Panc1 (cell line): ENCODE measurements around the gene HPGDS. TPM values are rescaled to one million over a fixed set of nuclear protein-coding genes. Genes with fewer than 3 reads are reported as not detected.
"Not testable (repeated sequence)": the region's sequence is repeated elsewhere in the genome, so short reads cannot be mapped to it uniquely, and the experiment has no call there.

Source experiments
- ATAC-seq: fragments of 200-7000 bp; cut with Tn5 transposase; 2 replicates; pipeline ENCODE4 v1.9.1; 2020; ENCODE audit warnings: mild to moderate bottlenecking, moderate library complexity
- BruUV-seq: library from RNA; stranded (reverse); fragments of 400-500 nt; replicated peaks from 2 replicates; lab custom pipeline; 2021; lab: Mats Ljungman, UMichigan
- CTCF ChIA-PET: fragments of 300-600 bp; sonication (Branson Sonifier 250); formaldehyde crosslinking; loops from one replicate; lab custom pipeline; 2022; ENCODE audit warnings: antibody characterized with exemption; lab: Charles Lee
- POLR2A ChIA-PET: fragments of 300-600 bp; sonication (Branson Sonifier 250); formaldehyde crosslinking; loops from one replicate; lab custom pipeline; 2022; ENCODE audit warnings: antibody characterized with exemption; lab: Charles Lee
- DNase-seq: peaks from one replicate; pipeline ENCODE4 v3.0.0-alpha.2; 2010; ENCODE audit warnings: low read depth, low spot score
- H3K27ac ChIP-seq: 2 replicates; pipeline ENCODE4 v1.5.1; 2011; ENCODE audit warnings: mild to moderate bottlenecking, low read length, inconsistent platforms
- H3K27me3 ChIP-seq: fragments of 200-500 bp; sonication (Bioruptor generic); 2 replicates; pipeline ENCODE4 v1.6.0; 2014; ENCODE audit warnings: low read length, inconsistent platforms; ENCODE audit not compliant: control insufficient read depth, insufficient read depth
- H3K36me3 ChIP-seq: fragments of 200-500 bp; sonication (Bioruptor generic); 2 replicates; pipeline ENCODE4 v1.5.1; 2014; ENCODE audit warnings: inconsistent platforms, mild to moderate bottlenecking, low read length, moderate library complexity; ENCODE audit not compliant: control insufficient read depth, insufficient read depth
- H3K4me1 ChIP-seq: 2 replicates; pipeline ENCODE4 v1.5.1; 2011; ENCODE audit warnings: inconsistent platforms, mild to moderate bottlenecking, low read length, moderate library complexity; ENCODE audit not compliant: control insufficient read depth, insufficient read depth
- H3K4me3 ChIP-seq, 2 experiments: 2 replicates each; pipeline ENCODE4 v1.5.1; 2011 to 2012; ENCODE audit warnings: low read depth in 2 of 2, low read length in 2 of 2, mild to moderate bottlenecking in 2 of 2, inconsistent platforms in 1 of 2, moderate library complexity in 1 of 2
- H3K9me3 ChIP-seq: fragments of 200-500 bp; sonication (Bioruptor generic); 2 replicates; pipeline ENCODE4 v1.5.1; 2014; ENCODE audit warnings: low read depth, mild to moderate bottlenecking, inconsistent platforms, low read length, moderate library complexity; ENCODE audit not compliant: control insufficient read depth, insufficient read depth
- CTCF ChIP-seq: fragments of 450-650 bp; IDR thresholded peaks from 2 replicates; pipeline ENCODE4 v1.5.1; 2017; ENCODE audit warnings: mild to moderate bottlenecking
- POLR2AphosphoS5 ChIP-seq: IDR thresholded peaks from 2 replicates; pipeline ENCODE4 v1.6.1; 2012; ENCODE audit warnings: mild to moderate bottlenecking, low read depth, low read length, moderate library complexity
- REST ChIP-seq, 2 experiments: IDR thresholded peaks; 2 replicates each; pipeline ENCODE4 v1.6.1; 2011 to 2012; ENCODE audit warnings: low read depth in 2 of 2, control low read depth in 1 of 2, low read length in 1 of 2, mild to moderate bottlenecking in 1 of 2, moderate library complexity in 1 of 2; ENCODE audit not compliant: insufficient read depth in 1 of 2
- SIN3A ChIP-seq: IDR thresholded peaks from 2 replicates; pipeline ENCODE4 v1.6.1; 2012; ENCODE audit warnings: low read depth, mild to moderate bottlenecking, low read length, moderate library complexity, borderline replicate concordance; ENCODE audit not compliant: insufficient read depth
- TCF7L2 ChIP-seq: IDR thresholded peaks from 2 replicates; pipeline ENCODE4 v1.6.1; 2011; ENCODE audit warnings: mild to moderate bottlenecking, low read depth, low read length, inconsistent platforms
- in situ Hi-C: cut with HindIII; loops from 2 replicates; pipeline ENCODE4 v1.10.0; 2016; ENCODE audit warnings: low sequenced_read_pairs, low pct_unique_long_range_greater_than_20kb
- intact Hi-C: fragments of 100-400 bp; cut with micrococcal nuclease; formaldehyde crosslinking; loops from one replicate; pipeline ENCODE4 v1.10.0; 2022; ENCODE audit not compliant: unreplicated experiment
- total RNA-seq: library from RNA; stranded (reverse); gene quantifications from one replicate; pipeline ENCODE4 v1.2.1, GENCODE V29; 2021; ENCODE audit not compliant: unreplicated experiment

The HPGDS gene
- total RNA-seq, 1 experiment from 2014 or later, result not detected

GRCh38 chr4:94389595-94390267 is 47.1 kb upstream of the HPGDS start:
- no peak for DNase-seq
- POLR2A ChIA-PET, result no interaction called here
- in situ Hi-C loops, result no loop called here

GRCh38 chr4:94387965-94388364 is 45.3 kb upstream of the HPGDS start:
- H3K4me3 ChIP-seq, H3K27me3 ChIP-seq, H3K27ac ChIP-seq, ATAC-seq, H3K9me3 ChIP-seq, POLR2A ChIA-PET, in situ Hi-C loops, BruUV-seq, H3K4me1 ChIP-seq, CTCF ChIA-PET, H3K36me3 ChIP-seq, DNase-seq: not testable (repeated sequence)
- intact Hi-C loops, result loop anchor here (5.0 kb wide), 1 partner anchor 596 kb away; no protein-coding TSS in a partner anchor

More at GRCh38 chr4:94389595-94390267, 47.1 kb upstream of the HPGDS start:
- Histone ChIP-seq H3K4me3 (no peak overlapping the region), H3K27ac (no peak overlapping the region), H3K4me1 (no peaks in the 10 kb centered on the region), H3K9me3 (no peaks in the 10 kb centered on the region), H3K36me3 (no peaks in the 10 kb centered on the region), H3K27me3 (0 out of 2 replicates have a peak, but pooled peaks cover 2% of the 10 kb centered on the region)
- CTCF ChIA-PET, result no interaction called here
- TF ChIP-seq TCF7L2 (no peak), SIN3A (no peak), REST (IDR thresholded peaks at IDR 0.05; ENCODE audit: insufficient read depth in 1 of 2, low read depth in 2 of 2, low read length in 1 of 2) (no peak), POLR2AphosphoS5 (no peak), CTCF (no peak)
- BruUV-seq, result no TSS peak
- no peak for ATAC-seq
- intact Hi-C loops, result loop anchor here (2.0 to 5.0 kb wide), 2 partner anchors 85 to 597 kb away; no protein-coding TSS in a partner anchor

GRCh38 chr4:94385452-94385851 is 42.8 kb upstream of the HPGDS start:
- DNase-seq, H3K9me3 ChIP-seq, H3K4me1 ChIP-seq, BruUV-seq, CTCF ChIA-PET, H3K27me3 ChIP-seq, H3K4me3 ChIP-seq, POLR2A ChIA-PET, in situ Hi-C loops, ATAC-seq, H3K27ac ChIP-seq, H3K36me3 ChIP-seq: not testable (repeated sequence)
- intact Hi-C loops, result loop anchor here (5.0 kb wide), 1 partner anchor 593 kb away; no protein-coding TSS in a partner anchor

- H3K27me3 ChIP-seq, H3K36me3 ChIP-seq, H3K27ac ChIP-seq, H3K4me1 ChIP-seq, DNase-seq, POLR2A ChIA-PET, intact Hi-C loops, CTCF ChIA-PET, BruUV-seq, H3K4me3 ChIP-seq, in situ Hi-C loops, ATAC-seq, H3K9me3 ChIP-seq: not testable (repeated sequence)
Observed at GRCh38 chr4:94382891-94383290, 40.3 kb upstream of the HPGDS start.
